Measurements from ENCODE around the gene ZNF480. TPM values are rescaled to one million over a fixed set of nuclear protein-coding genes. Genes with fewer than 3 reads are reported as not detected.

ZNF480 gene
- total and polyA plus RNA-seq, 2 donors (not counting 1 experiment from before 2014, with no cell fraction given): 6.7 to 21.8 TPM

GRCh38 chr19:52274191-52274590 lies 22.8 kb upstream of the ZNF480 start:
- H3K27me3 ChIP-seq (replicated peaks in 1 of 4; ENCODE audit: control extremely low read depth in 1 of 4, control insufficient read depth in 3 of 4, insufficient read depth in 4 of 4, low read length in 3 of 4): no peaks in the 10 kb centered on the region
- peaks cover 16 to 27% of the 10 kb centered on the region in 2 donors for H3K4me1 ChIP-seq (ENCODE audit: control insufficient read depth in 2 of 2, insufficient read depth in 2 of 2, low read length in 2 of 2)
- peaks cover 76% of the 10 kb centered on the region for H3K4me1 Mint-ChIP-seq
- 88% methylated on average over 4 of the region's 5 CpGs for WGBS (ENCODE audit: insufficient coverage)
- ChIA-PET POLR2A (no interaction called here), CTCF (no interaction called here)
- peaks cover 71% of the 10 kb centered on the region for H4K20me1 ChIP-seq (ENCODE audit: control insufficient read depth, insufficient read depth, low read length, poor library complexity, severe bottlenecking)
- DNase-seq (no peak), ATAC-seq (ENCODE audit: low read depth) (no peak)
- intact Hi-C loops (cut with micrococcal nuclease): no loop called here
- TF ChIP-seq CTCF (IDR thresholded peaks at IDR 0.05) (no peak), EZH2 (IDR thresholded peaks at IDR 0.05; ENCODE audit: borderline replicate concordance, insufficient read depth, low read depth, low read length, poor library complexity, severe bottlenecking) (no peak)
- peaks cover 10% of the 10 kb centered on the region for H3K9me3 Mint-ChIP-seq (ENCODE audit: insufficient read depth)
- no peak overlapping the region for H3K4me3 Mint-ChIP-seq
- H3K36me3 ChIP-seq (replicated peaks in 1 of 2; ENCODE audit: control extremely low read depth in 1 of 2, control insufficient read depth in 1 of 2, extremely low read depth in 1 of 2, insufficient read depth in 2 of 2, low read length in 1 of 2): peaks cover 4 to 33% of the 10 kb centered on the region in 2 experiments
- peaks cover 98% of the 10 kb centered on the region for H3K79me2 ChIP-seq (ENCODE audit: control insufficient read depth, insufficient read depth, low read length)
- no peaks in the 10 kb centered on the region for H3K27me3 Mint-ChIP-seq
- no peak overlapping the region for H2AFZ ChIP-seq (ENCODE audit: insufficient read depth, low read depth, low read length, poor library complexity, severe bottlenecking)
- H3K27ac ChIP-seq (ENCODE audit: low read length in 2 of 2): no peak overlapping the region
- H3K4me3 ChIP-seq (ENCODE audit: control extremely low read depth in 1 of 5, extremely low read depth in 1 of 5, insufficient read depth in 1 of 5, low read depth in 2 of 5, low read length in 4 of 5): no peak overlapping the region
- no peak overlapping the region for H3K27ac Mint-ChIP-seq
- no peak overlapping the region for H3K4me2 ChIP-seq (replicated peaks; ENCODE audit: low read depth, low read length, poor library complexity, severe bottlenecking)
- peaks cover 3 to 35% (median 5%) of the 10 kb centered on the region in 3 donors for H3K9me3 ChIP-seq (ENCODE audit: control extremely low read depth in 1 of 3, control insufficient read depth in 2 of 3, insufficient read depth in 1 of 3, low read length in 2 of 3)
- no peak overlapping the region for H3K9ac ChIP-seq (ENCODE audit: low read length)

DNA sequence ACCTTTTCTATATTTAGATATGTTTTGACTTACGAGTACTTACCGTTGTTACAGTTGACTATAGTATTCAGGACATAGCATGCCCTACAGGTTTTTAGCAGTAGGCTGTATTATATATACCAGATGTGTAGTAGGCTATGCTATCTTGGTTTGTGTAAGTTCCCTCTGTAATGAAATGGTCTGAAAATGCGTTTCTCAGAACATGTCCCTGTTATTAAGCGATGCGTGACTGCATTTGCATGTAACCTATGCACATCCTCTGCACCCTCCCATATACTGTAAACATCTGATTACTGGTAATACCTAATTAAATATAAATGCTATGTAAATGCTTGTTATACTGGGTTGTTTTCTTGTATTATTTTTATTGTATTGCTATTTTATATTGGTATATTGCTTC lies 21.0 kb upstream of the ZNF480 start:
- Mint-ChIP-seq H3K9me3 (ENCODE audit: insufficient read depth) (peaks cover 10% of the 10 kb centered on the region), H3K27ac (no peak overlapping the region), H3K27me3 (no peaks in the 10 kb centered on the region), H3K4me3 (no peak overlapping the region), H3K4me1 (peaks cover 66% of the 10 kb centered on the region)
- no peak overlapping the region for H3K9ac ChIP-seq (ENCODE audit: low read length)
- CTCF ChIA-PET: no interaction called here
- H4K20me1 ChIP-seq (ENCODE audit: control insufficient read depth, insufficient read depth, low read length, poor library complexity, severe bottlenecking): peaks cover 80% of the 10 kb centered on the region
- H3K27me3 ChIP-seq (replicated peaks in 1 of 4; ENCODE audit: control extremely low read depth in 1 of 4, control insufficient read depth in 3 of 4, insufficient read depth in 4 of 4, low read length in 3 of 4): no peaks in the 10 kb centered on the region
- no peak for DNase-seq
- H3K9me3 ChIP-seq (ENCODE audit: control extremely low read depth in 1 of 3, control insufficient read depth in 2 of 3, insufficient read depth in 1 of 3, low read length in 2 of 3): peaks cover 5 to 45% (median 5%) of the 10 kb centered on the region in 3 donors
- no peak for ATAC-seq (ENCODE audit: low read depth)
- no CpG with 5 or more reads among the region's 5 CpGs for WGBS (ENCODE audit: insufficient coverage)
- peaks cover 4 to 33% of the 10 kb centered on the region in 2 experiments for H3K36me3 ChIP-seq (replicated peaks in 1 of 2; ENCODE audit: control extremely low read depth in 1 of 2, control insufficient read depth in 1 of 2, extremely low read depth in 1 of 2, insufficient read depth in 2 of 2, low read length in 1 of 2)
- H3K4me3 ChIP-seq (ENCODE audit: control extremely low read depth in 1 of 5, extremely low read depth in 1 of 5, insufficient read depth in 1 of 5, low read depth in 2 of 5, low read length in 4 of 5): no peak overlapping the region
- no peak overlapping the region for H2AFZ ChIP-seq (ENCODE audit: insufficient read depth, low read depth, low read length, poor library complexity, severe bottlenecking)
- POLR2A ChIA-PET: no interaction called here
- peaks cover 100% of the 10 kb centered on the region for H3K79me2 ChIP-seq (ENCODE audit: control insufficient read depth, insufficient read depth, low read length)
- intact Hi-C loops (cut with micrococcal nuclease): no loop called here
- TF ChIP-seq CTCF (IDR thresholded peaks at IDR 0.05) (no peak), EZH2 (IDR thresholded peaks at IDR 0.05; ENCODE audit: borderline replicate concordance, insufficient read depth, low read depth, low read length, poor library complexity, severe bottlenecking) (no peak)
- peak overlapping the region; percentile 30 for H3K4me2 ChIP-seq (replicated peaks; ENCODE audit: low read depth, low read length, poor library complexity, severe bottlenecking)
- H3K27ac ChIP-seq (ENCODE audit: low read length in 2 of 2): no peak overlapping the region
- H3K4me1 ChIP-seq (ENCODE audit: control insufficient read depth in 2 of 2, insufficient read depth in 2 of 2, low read length in 2 of 2): peaks cover 9 to 19% of the 10 kb centered on the region in 2 donors

Measured in B cell (primary cell).